Measurements from ENCODE around the gene PLCH1.

GRCh38 chr3:155587581-155587980 lies 157.3 kb downstream of the PLCH1 start:
- TF ChIP-seq POLR2A (IDR thresholded peaks at IDR 0.05; ENCODE audit: low read depth, low read length) (no peak), TAF1 (IDR thresholded peaks at IDR 0.05; ENCODE audit: low read depth, low read length) (no peak), POLR2AphosphoS5 (IDR thresholded peaks at IDR 0.05; ENCODE audit: low read depth, low read length) (no peak)

All from GM12891 (cell line).